Chondrocyte (in vitro differentiated cells): ENCODE results near the gene MCTP2. TPM values are rescaled to one million over a fixed set of nuclear protein-coding genes. Genes with fewer than 3 reads are reported as not detected.
"Not testable (repeated sequence)": the region's sequence is repeated elsewhere in the genome, so short reads cannot be mapped to it uniquely, and the experiment has no call there.

Source experiments
- DNase-seq: peaks from one replicate; pipeline ENCODE4 v3.0.0; 2021; ENCODE audit warnings: mixed read lengths, low spot score
- H3K27ac Mint-ChIP-seq: one replicate; pipeline ENCODE4 v1.8.0; 2021; ENCODE audit warnings: mild to moderate bottlenecking, moderate library complexity, mixed read lengths; ENCODE audit not compliant: unreplicated experiment
- H3K27me3 Mint-ChIP-seq: 2 replicates; pipeline ENCODE4 v1.8.0; 2021; ENCODE audit warnings: low read depth, mixed read lengths
- H3K36me3 Mint-ChIP-seq: 2 replicates; pipeline ENCODE4 v1.8.0; 2021; ENCODE audit warnings: low read depth, mixed read lengths
- H3K4me1 Mint-ChIP-seq: 2 replicates; pipeline ENCODE4 v1.8.0; 2021; ENCODE audit warnings: low read depth, mild to moderate bottlenecking, mixed read lengths
- H3K4me3 Mint-ChIP-seq: one replicate; pipeline ENCODE4 v1.8.0; 2021; ENCODE audit warnings: mild to moderate bottlenecking, moderate library complexity, mixed read lengths; ENCODE audit not compliant: unreplicated experiment
- H3K9me3 Mint-ChIP-seq: 2 replicates; pipeline ENCODE4 v1.8.0; 2021; ENCODE audit warnings: low read depth, mixed read lengths
- CTCF ChIP-seq: fragments of 200-600 bp; sonication (generic); IDR thresholded peaks from 2 replicates; pipeline ENCODE4 v1.5.0; 2021; ENCODE audit warnings: antibody characterized with exemption, mild to moderate bottlenecking, moderate library complexity
- total RNA-seq: library from RNA; stranded (reverse); gene quantifications from 3 replicates; pipeline ENCODE4 v1.2.1, GENCODE V29; 2021

The MCTP2 gene
- total RNA-seq, 1 donor from 2014 or later, result 4.5 TPM

DNA sequence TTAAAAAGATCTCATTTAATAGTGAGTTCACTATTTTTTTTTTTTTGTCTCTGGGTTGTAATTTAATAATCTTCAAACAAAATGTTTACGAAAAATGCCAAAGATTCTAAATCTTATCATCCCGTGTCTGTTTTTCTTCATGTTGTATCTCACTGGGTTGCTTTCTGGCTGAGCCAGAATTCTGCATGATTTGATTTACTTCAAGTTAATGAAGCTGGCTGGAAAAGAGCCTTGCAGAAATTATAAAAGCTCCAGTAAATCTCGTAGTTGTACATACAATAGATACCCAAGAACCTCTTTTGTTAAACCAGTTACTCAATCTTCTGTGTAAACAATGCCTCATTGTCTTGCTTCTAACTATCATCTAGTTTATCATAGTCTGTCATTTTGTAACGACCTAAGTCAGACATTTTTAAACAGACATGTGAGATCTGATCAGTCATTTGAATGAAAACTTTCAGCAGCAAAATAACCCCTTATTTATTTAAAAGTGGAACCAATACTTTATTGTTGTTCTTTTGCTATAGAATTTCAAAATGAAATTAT, 249.0 kb downstream of the MCTP2 start:
- Mint-ChIP-seq H3K36me3 (peaks cover 3% of the 10 kb centered on the region), H3K27ac (no peak overlapping the region), H3K4me3 (no peak overlapping the region), H3K4me1 (no peaks in the 10 kb centered on the region), H3K27me3 (no peaks in the 10 kb centered on the region), H3K9me3 (peaks cover 5% of the 10 kb centered on the region)
- TF ChIP-seq CTCF, result no peak
- no peak for DNase-seq

DNA sequence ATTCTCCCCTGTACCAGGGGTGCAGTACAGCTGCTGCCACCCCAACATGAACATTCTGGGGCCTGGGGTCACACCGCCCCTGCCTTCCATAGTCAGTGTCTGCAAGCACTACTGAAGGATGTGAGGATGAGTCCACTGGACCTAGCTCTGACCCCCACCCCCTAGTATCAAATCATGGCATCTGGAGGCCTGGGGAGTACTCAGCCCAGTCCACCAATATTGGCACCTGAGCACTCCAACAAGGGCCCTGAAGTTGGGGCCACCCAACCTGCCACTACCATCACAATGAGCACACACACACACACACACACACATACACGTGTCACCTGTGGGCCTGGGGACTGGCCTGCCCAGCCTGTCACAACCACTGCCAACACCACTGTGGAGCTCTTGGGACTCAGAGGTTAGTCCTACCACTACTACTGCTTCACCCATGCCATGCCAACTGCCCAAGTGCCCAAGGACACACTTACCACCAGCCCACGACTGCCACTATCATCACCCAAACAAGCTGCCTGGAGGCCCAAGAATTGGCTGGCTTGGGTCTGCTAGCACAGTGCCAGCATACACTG, 253.9 kb downstream of the MCTP2 start:
- no peak for TF ChIP-seq CTCF
- Mint-ChIP-seq H3K27me3 (no peaks in the 10 kb centered on the region), H3K4me1 (no peaks in the 10 kb centered on the region), H3K27ac (no peak overlapping the region), H3K9me3 (peaks cover 5% of the 10 kb centered on the region), H3K4me3 (no peak overlapping the region), H3K36me3 (peaks cover 3% of the 10 kb centered on the region)
- DNase-seq, result no peak

- H3K27me3 Mint-ChIP-seq, result no peaks in the 10 kb centered on the region
- no peaks in the 10 kb centered on the region for H3K4me1 Mint-ChIP-seq
- H3K27ac Mint-ChIP-seq, result no peak overlapping the region
- DNase-seq, result no peak
- peaks cover 1% of the 10 kb centered on the region for H3K36me3 Mint-ChIP-seq
- no peak overlapping the region for H3K4me3 Mint-ChIP-seq
- TF ChIP-seq CTCF, result no peak
- H3K9me3 Mint-ChIP-seq, result peaks cover 3% of the 10 kb centered on the region
These were observed 256.3 kb downstream of the MCTP2 start for GRCh38 chr15:94487635-94488034.

DNA sequence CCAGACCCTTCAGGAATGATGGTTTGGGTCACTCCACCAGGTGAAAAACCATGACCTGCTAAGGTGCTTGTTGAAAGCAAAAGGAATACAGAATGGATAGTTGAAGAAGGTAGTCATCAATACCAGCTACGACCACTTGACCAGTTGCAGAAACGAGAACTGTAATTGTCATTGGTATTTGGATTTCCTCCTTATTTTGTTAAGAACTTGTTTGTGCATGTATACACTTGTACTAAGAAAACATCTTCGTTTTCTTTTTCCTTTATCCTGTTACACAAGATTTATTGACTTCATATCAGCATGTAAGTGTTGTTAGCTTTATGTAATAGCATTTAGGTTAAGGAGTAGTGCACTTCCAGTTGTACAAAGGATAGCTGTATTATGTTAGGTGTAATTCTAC, 261.8 kb downstream of the MCTP2 start:
- Mint-ChIP-seq H3K9me3 (peaks cover 1% of the 10 kb centered on the region), H3K36me3 (no peaks in the 10 kb centered on the region), H3K27ac (no peak overlapping the region), H3K27me3 (no peaks in the 10 kb centered on the region), H3K4me3 (no peak overlapping the region), H3K4me1 (no peaks in the 10 kb centered on the region)
- TF ChIP-seq CTCF, result no peak
- no peak for DNase-seq

DNA sequence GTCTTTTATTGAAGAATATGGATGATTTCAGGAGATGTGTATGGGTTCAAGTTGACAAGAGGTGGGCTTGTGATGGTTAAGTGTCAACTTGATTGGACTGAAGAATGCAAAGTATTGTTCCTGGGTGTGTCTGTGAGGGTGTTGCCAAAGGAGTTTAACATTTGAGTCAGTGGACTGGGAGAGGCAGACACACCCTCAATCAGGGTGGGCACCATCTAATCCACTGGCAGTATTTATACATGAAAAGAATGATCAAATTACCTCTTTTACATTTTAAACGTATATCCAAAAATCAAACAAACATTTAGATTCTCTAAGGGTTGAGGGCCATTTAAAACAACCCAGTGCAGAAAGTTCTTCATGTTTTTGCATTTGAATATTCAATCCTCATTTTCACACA, 262.2 kb downstream of the MCTP2 start:
- H3K27me3 Mint-ChIP-seq, H3K4me3 Mint-ChIP-seq, H3K27ac Mint-ChIP-seq, H3K36me3 Mint-ChIP-seq, H3K4me1 Mint-ChIP-seq, DNase-seq, H3K9me3 Mint-ChIP-seq: not testable (repeated sequence)

GRCh38 chr15:94494732-94495131, 263.4 kb downstream of the MCTP2 start:
- TF ChIP-seq CTCF, result no peak
- H3K9me3 Mint-ChIP-seq, result peaks cover 2% of the 10 kb centered on the region

More at GRCh38 chr15:94494732-94495131, 263.4 kb downstream of the MCTP2 start:
- Mint-ChIP-seq H3K4me1 (no peaks in the 10 kb centered on the region), H3K4me3 (no peak overlapping the region), H3K27me3 (no peaks in the 10 kb centered on the region), H3K36me3 (no peaks in the 10 kb centered on the region), H3K27ac (no peak overlapping the region)
- DNase-seq, result no peak
